ENCODE results near the gene EXOC7.
"Not testable (repeated sequence)": the region's sequence is repeated elsewhere in the genome, so short reads cannot be mapped to it uniquely, and the experiment has no call there.

EXOC7 gene

GRCh38 chr17:76076146-76076764 lies 27.3 kb downstream of the EXOC7 start:
- no peak for DNase-seq (ENCODE audit: low read depth in 1 of 2, low spot score in 1 of 2)

- no peak for DNase-seq (ENCODE audit: low read depth in 1 of 2, low spot score in 1 of 2)
Observed at GRCh38 chr17:76075364-76076145, 28.0 kb downstream of the EXOC7 start.

- no peak for DNase-seq (ENCODE audit: low read depth in 1 of 2, low spot score in 1 of 2)
Observed at GRCh38 chr17:76074390-76075363, 28.9 kb downstream of the EXOC7 start, which contains the start of gene GALR2. TSS of gene GALR2 (plus strand) at chr17:76074781. CDS start at chr17:76074884, 103 bp downstream.

GRCh38 chr17:76072148-76072858 lies 31.3 kb downstream of the EXOC7 start, which contains the start of gene SRP68:
TSS of gene SRP68 (minus strand) at chr17:76072517. CDS start at chr17:76072491, 26 bp downstream.
- peak; percentile 69 to 77 for DNase-seq (ENCODE audit: low read depth in 1 of 2, low spot score in 1 of 2)

GRCh38 chr17:76071531-76072147 lies 31.9 kb downstream of the EXOC7 start:
- DNase-seq (ENCODE audit: low read depth in 1 of 2, low spot score in 1 of 2) = no peak

GRCh38 chr17:76065775-76066174 lies 37.8 kb downstream of the EXOC7 start:
- no peak for DNase-seq (ENCODE audit: low read depth in 1 of 2, low spot score in 1 of 2)

- DNase-seq (ENCODE audit: low read depth in 1 of 2, low spot score in 1 of 2) = peak in 1 of 2 donors; percentile 39
Observed at GRCh38 chr17:76063875-76064546, 39.6 kb downstream of the EXOC7 start.

- DNase-seq (ENCODE audit: low read depth in 1 of 2, low spot score in 1 of 2) = not testable (repeated sequence)
Observed at GRCh38 chr17:76058264-76058663, 45.3 kb downstream of the EXOC7 start.

- DNase-seq (ENCODE audit: low read depth in 1 of 2, low spot score in 1 of 2) = no peak
Observed at GRCh38 chr17:76056882-76057281, 46.7 kb downstream of the EXOC7 start.

GRCh38 chr17:76054112-76054476 lies 49.5 kb downstream of the EXOC7 start:
- DNase-seq (ENCODE audit: low read depth in 1 of 2, low spot score in 1 of 2) = no peak

- no peak for DNase-seq (ENCODE audit: low read depth in 1 of 2, low spot score in 1 of 2)
Observed at GRCh38 chr17:76053246-76054111, 50.1 kb downstream of the EXOC7 start.

- no peak for DNase-seq (ENCODE audit: low read depth in 1 of 2, low spot score in 1 of 2)
Observed at GRCh38 chr17:76051561-76051960, 52.0 kb downstream of the EXOC7 start.

- DNase-seq (ENCODE audit: low read depth in 1 of 2, low spot score in 1 of 2) = no peak
Observed at GRCh38 chr17:76050538-76051467, 52.8 kb downstream of the EXOC7 start.

GRCh38 chr17:76049836-76050537 lies 53.6 kb downstream of the EXOC7 start:
- no peak for DNase-seq (ENCODE audit: low read depth in 1 of 2, low spot score in 1 of 2)

GRCh38 chr17:76049239-76049638 lies 54.3 kb downstream of the EXOC7 start:
- DNase-seq (ENCODE audit: low read depth in 1 of 2, low spot score in 1 of 2) = no peak

- DNase-seq (ENCODE audit: low read depth in 1 of 2, low spot score in 1 of 2) = no peak
Observed at GRCh38 chr17:76048711-76049110, 54.9 kb downstream of the EXOC7 start.

- DNase-seq (ENCODE audit: low read depth in 1 of 2, low spot score in 1 of 2) = no peak
Observed at GRCh38 chr17:76048025-76048605, 55.5 kb downstream of the EXOC7 start.
